HepG2 (cell line): ENCODE data around the gene MAT2A. TPM values are rescaled to one million over a fixed set of nuclear protein-coding genes. Genes with fewer than 3 reads are reported as not detected.

Experiments used
- ARID4A ChIP-seq: sonication (generic); formaldehyde crosslinking; IDR thresholded peaks from 2 replicates; pipeline ENCODE4 v1.5.0; 2020; ENCODE audit warnings: mild to moderate bottlenecking, missing genetic modification reagents, borderline replicate concordance
- GMEB2 ChIP-seq: IDR thresholded peaks from 2 replicates; pipeline ENCODE4 v1.6.1; 2016; ENCODE audit warnings: missing biosample characterization, missing genetic modification reagents, low read depth
- KLF11 ChIP-seq: IDR thresholded peaks from 2 replicates; pipeline ENCODE4 v1.6.1; 2016; ENCODE audit warnings: missing compliant biosample characterization
- LRRFIP1 ChIP-seq: sonication (generic); formaldehyde crosslinking; conservative IDR thresholded peaks from 2 replicates; pipeline ENCODE4 v1.4.0; 2020; ENCODE audit warnings: missing genetic modification reagents
- MED13 ChIP-seq: sonication (generic); formaldehyde crosslinking; IDR thresholded peaks from 2 replicates; pipeline ENCODE4 v1.5.0; 2020; ENCODE audit warnings: missing genetic modification reagents
- PBX3 ChIP-seq: sonication (generic); formaldehyde crosslinking; IDR thresholded peaks from 2 replicates; pipeline ENCODE4 v1.8.1; 2023; ENCODE audit warnings: missing genetic modification reagents, inconsistent platforms, borderline replicate concordance
- PCBP2 ChIP-seq: fragments of 200-400 bp; formaldehyde crosslinking; optimal IDR thresholded peaks from 2 replicates; pipeline ENCODE3; 2018; ENCODE audit warnings: low read length, low read depth; ENCODE audit not compliant: poor library complexity, severe bottlenecking
- PHF8 ChIP-seq: sonication (generic); formaldehyde crosslinking; IDR thresholded peaks from 2 replicates; pipeline ENCODE4 v1.5.0; 2020; ENCODE audit warnings: missing genetic modification reagents
- PRDM10 ChIP-seq: sonication (generic); formaldehyde crosslinking; IDR thresholded peaks from 2 replicates; pipeline ENCODE4 v1.4.0; 2020; ENCODE audit warnings: low read depth, missing genetic modification reagents
- RARG ChIP-seq: sonication (generic); formaldehyde crosslinking; IDR thresholded peaks from 2 replicates; pipeline ENCODE4 v1.4.0; 2020; ENCODE audit warnings: low read depth, mild to moderate bottlenecking, missing genetic modification reagents
- SALL1 ChIP-seq: sonication (generic); formaldehyde crosslinking; IDR thresholded peaks from 2 replicates; pipeline ENCODE4 v1.8.0; 2022; ENCODE audit warnings: mild to moderate bottlenecking, missing genetic modification reagents
- SIX4 ChIP-seq: sonication (generic); formaldehyde crosslinking; IDR thresholded peaks from 2 replicates; pipeline ENCODE4 v1.4.0; 2020; ENCODE audit warnings: missing genetic modification reagents
- SP140L ChIP-seq: sonication (generic); formaldehyde crosslinking; IDR thresholded peaks from 2 replicates; pipeline ENCODE4 v1.4.0; 2020; ENCODE audit warnings: missing genetic modification reagents, borderline replicate concordance
- ZFP36L2 ChIP-seq: sonication (generic); formaldehyde crosslinking; IDR thresholded peaks from 2 replicates; pipeline ENCODE4 v1.4.0; 2020; ENCODE audit warnings: missing genetic modification reagents
- polyA plus RNA-seq, 8 experiments: library from polyadenylated mRNA; depleted of rRNA in 3 of 8; stranded (reverse) in 7 of 8; unstranded in 1 of 8; fragments of >200 nt; fragmentation: Illumina TruSeq in 4 of 8; extraction: Trizol in 4 of 8; gene quantifications; 2 replicates each; pipeline versions ENCODE4 v1.2.1 to v1.2.3, GENCODE V29; 2011 to 2016; ENCODE audit warnings: low read depth in 4 of 8, missing spikeins in 1 of 8, mixed read lengths in 1 of 8; ENCODE audit not compliant: insufficient read depth in 1 of 8
- total RNA-seq, 5 experiments: library from RNA; depleted of rRNA; stranded (reverse); fragments of >200 nt; fragmentation: Illumina TruSeq; extraction: Trizol; gene quantifications; 2 replicates each; pipeline ENCODE4 v1.2.3, GENCODE V29; 2016; ENCODE audit warnings: low read depth in 1 of 5

The MAT2A gene
- total and polyA plus RNA-seq, 2 of the 13 experiments (the other 11 are each of a cell fraction or from before 2014, with no cell fraction given): 155 to 331 TPM

- TF ChIP-seq ARID4A: peak; percentile 38; the same call in 1 of the 2 replicates
- TF ChIP-seq RARG (CRISPR knock-in tag): no peak
- no peak for TF ChIP-seq SIX4
- no peak for TF ChIP-seq LRRFIP1
- no peak for TF ChIP-seq GMEB2
- TF ChIP-seq SALL1 (CRISPR knock-in tag): peak; percentile 30; the same call in 1 of the 2 replicates
- TF ChIP-seq ZFP36L2 (CRISPR knock-in tag): no peak
- no peak for TF ChIP-seq SP140L
- TF ChIP-seq KLF11: no peak
- TF ChIP-seq PBX3 (CRISPR knock-in tag): no peak
- TF ChIP-seq MED13 (CRISPR knock-in tag): no peak
- no peak; the same call in 1 of the 2 replicates for TF ChIP-seq PHF8 (CRISPR knock-in tag)
- TF ChIP-seq PRDM10: 0 out of 2 replicates have a peak, but pooled peaks have one; percentile 23
- no peak for TF ChIP-seq PCBP2
Measured at GRCh38 chr2:85593023-85593422, 54.1 kb downstream of the MAT2A start (continued).
